Fibroblast of the aortic adventitia (primary cell): ENCODE results near the gene UVRAG. TPM values are rescaled to one million over a fixed set of nuclear protein-coding genes. Genes with fewer than 3 reads are reported as not detected.
A peak's percentile ranks its signal among the peaks of the same experiment; 100 is the strongest.

Source experiments
- DNase-seq: peaks from one replicate; pipeline ENCODE4 v3.0.0-alpha.2; 2010; ENCODE audit warnings: low read depth
- H3K4me3 ChIP-seq: 2 replicates; pipeline ENCODE4 v1.5.1; 2011; ENCODE audit warnings: low read depth, mild to moderate bottlenecking, control low read depth, low read length, moderate library complexity
- total RNA-seq: library from RNA; depleted of rRNA; stranded (reverse); fragments of >200 nt; gene quantifications from 2 replicates; pipeline ENCODE4 v1.2.3, GENCODE V29; 2012; ENCODE audit warnings: low replicate concordance
- TF ChIP-seq, protein P1 (sequence below): IDR thresholded peaks from 2 replicates; pipeline ENCODE4 v1.5.1; 2011; ENCODE audit warnings: mild to moderate bottlenecking, low read length, control low read depth, inconsistent platforms; ENCODE audit not compliant: insufficient read depth

The UVRAG gene
- total RNA-seq, 1 donor, result 21.6 TPM

GRCh38 chr11:75770102-75770501 lies 44.9 kb upstream of the UVRAG start:
- TF ChIP-seq, protein P1, sequence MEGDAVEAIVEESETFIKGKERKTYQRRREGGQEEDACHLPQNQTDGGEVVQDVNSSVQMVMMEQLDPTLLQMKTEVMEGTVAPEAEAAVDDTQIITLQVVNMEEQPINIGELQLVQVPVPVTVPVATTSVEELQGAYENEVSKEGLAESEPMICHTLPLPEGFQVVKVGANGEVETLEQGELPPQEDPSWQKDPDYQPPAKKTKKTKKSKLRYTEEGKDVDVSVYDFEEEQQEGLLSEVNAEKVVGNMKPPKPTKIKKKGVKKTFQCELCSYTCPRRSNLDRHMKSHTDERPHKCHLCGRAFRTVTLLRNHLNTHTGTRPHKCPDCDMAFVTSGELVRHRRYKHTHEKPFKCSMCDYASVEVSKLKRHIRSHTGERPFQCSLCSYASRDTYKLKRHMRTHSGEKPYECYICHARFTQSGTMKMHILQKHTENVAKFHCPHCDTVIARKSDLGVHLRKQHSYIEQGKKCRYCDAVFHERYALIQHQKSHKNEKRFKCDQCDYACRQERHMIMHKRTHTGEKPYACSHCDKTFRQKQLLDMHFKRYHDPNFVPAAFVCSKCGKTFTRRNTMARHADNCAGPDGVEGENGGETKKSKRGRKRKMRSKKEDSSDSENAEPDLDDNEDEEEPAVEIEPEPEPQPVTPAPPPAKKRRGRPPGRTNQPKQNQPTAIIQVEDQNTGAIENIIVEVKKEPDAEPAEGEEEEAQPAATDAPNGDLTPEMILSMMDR, result no peak

DNA sequence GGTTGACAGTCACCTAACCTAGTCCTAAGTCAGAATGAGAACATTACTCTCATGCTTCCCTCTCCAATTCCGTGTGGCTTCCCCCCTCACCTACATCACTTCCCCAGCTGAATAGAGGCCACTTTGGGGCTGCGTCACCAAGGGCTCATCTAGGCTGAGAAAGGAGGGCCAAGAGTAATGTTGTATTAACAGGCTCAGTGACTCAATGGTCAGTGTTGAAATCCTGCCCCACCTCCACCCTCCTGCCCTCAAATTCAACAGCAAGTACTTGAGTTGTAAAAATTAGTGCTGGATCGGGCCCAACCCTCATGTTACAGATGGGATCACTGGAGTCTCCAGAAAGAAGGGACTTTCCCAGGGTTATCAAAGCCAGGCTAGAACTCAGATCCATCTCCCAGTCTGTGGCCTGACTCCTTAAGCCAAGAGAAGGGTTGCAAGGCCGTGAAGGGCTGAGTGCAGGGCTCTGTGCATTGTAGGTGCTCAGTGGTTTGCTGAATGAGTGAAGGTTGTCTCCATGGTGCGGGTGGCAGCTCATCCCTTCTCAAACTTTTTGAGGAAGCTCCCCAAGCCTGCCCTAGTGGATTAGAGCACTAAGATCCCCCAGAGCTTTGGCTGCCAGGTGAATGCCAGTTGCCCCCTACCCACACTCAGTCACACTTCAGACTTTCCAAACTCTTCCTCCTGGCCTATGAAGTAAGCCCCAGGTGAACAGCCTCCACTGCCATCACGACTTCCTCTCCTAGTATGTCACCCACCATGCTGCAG lies 43.2 kb upstream of the UVRAG start:
- TF ChIP-seq, protein P1, result no peak
- no peak overlapping the region for H3K4me3 ChIP-seq

More at GRCh38 chr11:75770102-75770501, 44.9 kb upstream of the UVRAG start:
- no peak overlapping the region for H3K4me3 ChIP-seq
- no peak for DNase-seq

DNA sequence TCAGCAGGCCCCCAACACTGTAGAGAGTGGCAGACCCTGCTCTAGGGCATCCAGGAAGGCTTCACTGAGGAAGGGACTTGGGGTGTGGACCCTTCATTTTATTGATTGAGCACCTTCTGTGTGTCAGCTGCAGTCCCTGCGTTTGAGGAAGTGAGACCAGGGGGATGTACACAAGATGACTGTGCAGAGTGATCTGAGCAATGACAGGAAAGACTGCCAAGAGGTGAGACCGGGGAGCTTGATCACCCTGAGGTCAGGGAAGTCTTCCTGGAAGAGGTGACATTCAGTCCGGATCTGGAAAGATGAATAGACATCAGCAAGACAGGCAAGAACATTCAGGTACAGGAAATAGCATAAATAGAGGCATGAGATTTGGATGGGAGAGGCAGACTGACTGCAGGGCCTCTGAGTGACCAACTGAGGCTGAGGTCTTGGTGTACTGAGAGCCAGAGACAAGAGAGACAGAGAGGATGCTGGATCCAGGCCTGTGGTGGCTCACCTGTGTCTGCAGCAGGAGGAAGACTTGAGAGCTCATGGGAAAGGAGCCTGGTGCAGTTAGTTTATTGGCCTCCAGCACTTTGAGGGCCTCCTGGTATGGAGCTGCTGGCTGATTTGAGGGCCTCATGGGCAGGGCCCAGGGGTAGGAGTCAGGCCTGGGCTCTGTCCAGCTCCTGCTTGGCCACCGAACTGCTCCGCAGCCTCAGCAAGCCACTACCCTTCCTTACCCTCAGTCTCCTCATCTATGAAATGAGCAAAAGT lies 41.2 kb upstream of the UVRAG start:
- DNase-seq, result no peak
- TF ChIP-seq, protein P1, result no peak
- H3K4me3 ChIP-seq, result no peak overlapping the region

More for the DNA sequence above, 43.2 kb upstream of the UVRAG start:
- DNase-seq, result peak; percentile 91

- TF ChIP-seq, protein P1, result no peak
- DNase-seq, result no peak
- H3K4me3 ChIP-seq, result no peak overlapping the region
Observed at GRCh38 chr11:75775056-75775455, 40.0 kb upstream of the UVRAG start.

GRCh38 chr11:75776546-75776945 lies 38.5 kb upstream of the UVRAG start:
- TF ChIP-seq, protein P1, result no peak
- no peak overlapping the region for H3K4me3 ChIP-seq
- no peak for DNase-seq

DNA sequence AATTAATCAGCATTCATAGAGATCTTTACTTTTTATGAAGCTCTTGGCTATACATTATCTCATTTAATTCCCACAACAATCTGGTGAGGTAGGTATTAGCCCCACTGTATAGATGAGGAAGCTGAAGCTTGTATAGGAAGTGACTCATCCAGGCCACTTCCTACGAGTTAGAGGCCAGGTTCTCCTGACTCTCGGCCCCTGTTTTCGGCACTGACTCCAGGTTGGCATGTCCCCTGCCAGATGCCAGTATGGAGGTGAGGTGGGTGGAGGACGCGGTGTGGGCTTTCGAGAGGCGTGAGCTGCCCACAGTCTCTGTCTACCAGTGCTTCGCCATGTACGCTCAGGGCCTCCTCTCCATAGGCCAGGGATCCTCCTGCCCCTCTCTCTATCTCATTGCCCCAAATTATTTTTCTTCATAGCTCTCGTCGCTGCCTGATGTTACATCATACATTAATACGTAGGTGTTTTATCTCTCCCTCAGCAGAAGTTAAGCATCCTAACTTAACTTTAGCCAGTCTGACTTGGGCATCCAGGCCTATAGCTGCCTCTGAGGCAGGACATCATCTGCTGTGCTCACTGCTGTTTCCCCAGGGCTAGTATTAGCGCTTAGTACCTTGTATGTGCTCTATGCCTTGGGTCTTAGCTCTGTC lies 37.4 kb upstream of the UVRAG start:
- TF ChIP-seq, protein P1, result no peak
- no peak overlapping the region for H3K4me3 ChIP-seq
- no peak for DNase-seq
